ENCODE data around the gene TBCD. TPM values are rescaled to one million over a fixed set of nuclear protein-coding genes. Genes with fewer than 3 reads are reported as not detected.
"Not testable (repeated sequence)": the region's sequence is repeated elsewhere in the genome, so short reads cannot be mapped to it uniquely, and the experiment has no call there.

TBCD gene
- total RNA-seq, 1 donor from 2014 or later, result 216 TPM

DNA sequence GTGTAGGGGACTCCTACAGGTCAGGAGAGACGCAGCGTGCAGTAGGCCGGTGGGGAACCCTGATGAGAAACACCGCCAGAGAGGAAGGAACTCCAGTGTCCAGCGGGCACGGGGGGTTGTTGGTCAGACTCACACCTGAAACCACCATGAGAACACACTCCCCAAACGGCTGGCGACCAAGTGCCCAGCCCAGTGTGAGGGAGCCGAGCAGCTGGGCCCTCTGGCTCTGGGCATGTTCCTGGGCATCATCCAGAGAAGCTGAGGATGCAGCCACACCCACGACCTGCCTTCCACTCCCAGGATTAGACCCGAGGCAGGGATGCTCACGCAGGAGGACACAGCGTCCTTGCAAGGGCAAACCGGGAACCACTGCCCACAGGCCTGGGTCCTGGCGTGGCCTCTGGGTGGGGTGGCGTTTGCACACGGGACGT lies 196.2 kb downstream of the TBCD start:
- intact Hi-C loops (cut with micrococcal nuclease), result no loop called here

DNA sequence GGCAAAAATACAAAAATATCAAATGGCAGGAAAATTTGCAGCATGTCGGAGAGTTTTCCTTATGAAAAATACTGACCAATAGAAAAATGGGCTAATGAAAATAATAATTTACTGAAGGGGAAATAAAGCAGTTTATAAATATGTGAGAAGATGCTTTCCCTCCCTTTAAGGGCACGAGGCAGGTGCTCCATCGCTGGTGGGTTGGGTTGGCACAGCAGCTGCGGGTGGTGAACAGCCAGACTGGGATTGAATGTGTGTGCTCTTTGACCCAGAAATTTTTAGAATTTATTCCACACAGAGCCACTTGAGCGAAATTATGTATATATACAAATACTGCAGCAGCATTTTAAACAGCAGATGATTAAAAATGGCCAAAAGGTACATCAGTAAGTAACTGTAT lies 197.1 kb downstream of the TBCD start:
- intact Hi-C loops (cut with micrococcal nuclease), result no loop called here

DNA sequence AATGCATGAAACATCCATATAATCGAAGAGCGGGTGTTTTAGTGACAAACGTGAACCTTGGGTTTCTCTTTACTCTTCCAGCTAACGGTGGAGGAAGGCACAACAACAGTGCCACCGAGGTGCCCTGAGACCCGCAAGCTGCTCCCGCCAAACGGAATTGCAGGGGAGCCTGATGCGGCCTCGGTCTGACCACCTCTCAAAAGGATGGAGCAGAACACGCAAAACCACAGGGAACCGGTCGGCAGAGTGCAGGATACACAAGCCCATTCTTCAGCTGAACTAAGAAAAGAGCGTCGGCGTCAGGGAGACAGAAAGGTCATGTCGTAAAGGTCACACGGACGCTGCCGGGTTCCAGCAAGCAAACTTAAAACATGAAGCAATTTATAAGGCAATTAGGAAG lies 197.5 kb downstream of the TBCD start:
- intact Hi-C loops (cut with micrococcal nuclease), result no loop called here

DNA sequence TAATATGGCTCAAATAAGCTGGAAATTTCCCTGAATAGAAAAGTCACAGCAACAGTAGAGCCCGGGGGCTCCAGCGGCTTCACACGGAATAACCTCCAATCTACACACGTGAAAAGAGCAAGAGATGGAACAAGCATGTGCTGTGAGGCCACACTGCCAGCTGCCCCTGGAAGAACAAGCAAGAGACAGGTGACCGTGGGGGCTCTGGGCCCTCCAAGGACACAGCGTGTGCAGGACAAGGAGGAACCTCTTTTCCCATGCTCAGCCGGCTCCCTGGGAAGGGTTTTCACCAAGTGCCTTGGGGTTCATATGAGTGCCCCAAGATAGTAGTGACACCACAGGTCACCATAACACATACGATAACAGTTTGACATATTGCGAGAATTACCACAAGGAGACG lies 198.1 kb downstream of the TBCD start:
- intact Hi-C loops (cut with micrococcal nuclease), result no loop called here

DNA sequence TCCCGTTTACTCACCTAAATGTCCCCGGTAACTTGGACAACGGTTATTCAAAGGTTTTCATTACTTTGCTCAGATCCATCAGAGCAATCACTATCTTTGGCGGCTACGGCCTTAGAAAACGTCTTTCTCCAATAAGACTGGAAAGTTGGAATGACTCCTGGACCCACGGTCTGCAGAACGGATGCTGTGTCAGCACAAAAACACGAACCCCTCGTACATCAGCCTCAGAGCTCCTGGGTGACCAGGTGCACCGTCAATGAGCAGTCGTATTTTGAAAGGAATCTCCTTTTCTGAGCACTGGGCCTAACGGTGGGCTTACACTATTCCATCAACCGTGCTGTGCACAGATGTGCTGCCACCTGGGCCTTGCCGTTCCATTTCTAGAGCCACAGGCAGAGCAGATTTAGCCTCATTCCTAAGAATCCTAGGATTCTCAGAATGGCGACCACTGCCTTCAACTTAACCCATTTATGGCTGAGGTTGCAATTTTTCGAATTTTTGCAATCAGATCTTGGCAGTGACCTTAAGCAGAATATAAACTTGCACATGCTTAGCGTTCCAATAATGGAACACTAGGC lies 198.7 kb downstream of the TBCD start:
- intact Hi-C loops (cut with micrococcal nuclease), result no loop called here

DNA sequence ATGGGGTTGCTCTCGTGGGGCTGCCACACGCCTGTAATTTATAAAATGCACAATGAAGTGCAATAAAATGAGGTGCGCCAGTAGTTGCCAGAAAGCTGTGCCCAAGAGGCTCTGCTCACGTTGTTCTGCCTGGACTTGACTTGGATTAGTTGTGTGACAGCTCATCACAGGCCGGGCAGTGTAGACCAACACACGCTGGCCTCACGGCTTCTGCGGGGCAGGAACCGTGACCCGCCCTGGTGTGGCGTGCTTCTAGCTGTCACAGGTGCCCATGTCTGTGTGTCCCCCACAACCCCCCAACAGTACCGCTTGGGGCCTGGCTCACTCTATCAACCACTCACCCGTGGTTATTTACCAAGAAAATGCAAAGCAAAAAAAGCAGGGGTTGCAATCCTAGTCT lies 200.2 kb downstream of the TBCD start:
- intact Hi-C loops (cut with micrococcal nuclease), result no loop called here

DNA sequence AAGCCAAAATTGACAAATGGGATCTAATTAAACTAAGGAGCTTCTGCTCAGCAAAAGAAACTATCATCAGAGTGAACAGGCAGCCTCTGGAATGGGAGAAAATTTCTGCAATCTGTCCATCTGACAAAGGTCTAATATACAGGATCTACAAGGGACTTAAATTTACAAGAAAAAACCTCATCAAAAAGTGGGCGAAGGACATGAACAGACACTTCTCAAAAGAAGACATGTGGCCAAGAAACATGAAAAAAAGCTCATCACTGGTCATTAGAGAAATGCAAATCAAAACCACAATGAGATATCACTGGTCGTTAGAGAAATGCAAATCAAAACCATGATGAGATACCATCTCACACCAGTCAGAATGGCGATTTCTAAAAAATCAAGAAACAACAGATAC lies 203.2 kb downstream of the TBCD start:
- intact Hi-C loops (cut with micrococcal nuclease), result not testable (repeated sequence)

DNA sequence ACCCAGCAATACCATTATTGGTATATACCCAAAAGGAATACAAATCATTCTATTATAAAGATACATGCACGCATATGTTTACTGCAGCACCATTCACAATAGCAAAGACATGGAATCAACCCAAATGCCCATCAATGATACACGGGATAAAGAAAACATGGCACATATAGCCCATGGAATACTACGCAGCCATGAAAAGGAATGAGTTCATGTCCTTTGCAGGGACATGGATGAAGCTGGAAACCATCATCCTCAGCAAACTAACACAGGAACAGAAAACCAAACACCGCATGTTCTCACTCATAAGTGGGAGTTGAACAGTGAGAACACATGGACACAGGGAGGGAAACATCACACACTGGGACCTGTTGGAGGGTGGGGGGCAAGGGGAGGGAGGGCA lies 203.8 kb downstream of the TBCD start:
- intact Hi-C loops (cut with micrococcal nuclease), result not testable (repeated sequence)

DNA sequence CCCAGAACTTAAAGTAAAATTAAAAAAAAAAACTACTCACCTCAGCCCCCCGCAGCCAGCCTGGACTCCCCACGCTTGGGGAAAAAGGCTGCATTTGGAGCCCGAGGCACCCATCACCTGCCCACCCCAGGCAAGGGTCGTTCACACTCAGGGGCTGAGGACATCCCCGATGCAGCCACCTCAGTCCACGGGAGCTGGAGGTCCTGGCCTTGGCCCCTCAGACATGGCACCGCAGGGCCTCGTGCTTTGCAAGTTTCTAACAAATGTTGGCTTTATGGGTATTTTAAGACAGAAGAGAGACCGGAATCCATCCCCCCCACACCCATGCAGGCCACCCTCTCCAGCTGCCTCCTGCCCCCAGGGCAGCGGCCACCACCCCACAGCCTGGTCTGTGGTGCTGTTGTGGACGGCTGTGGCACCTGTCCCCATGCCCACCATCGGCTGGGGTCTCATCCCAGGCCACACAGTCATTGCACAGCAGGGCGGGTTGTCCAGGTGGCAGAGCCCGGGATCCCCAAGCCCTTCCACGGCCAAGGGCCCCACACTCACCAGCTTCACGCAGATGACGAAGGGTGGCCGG lies 204.4 kb downstream of the TBCD start:
- intact Hi-C loops (cut with micrococcal nuclease), result no loop called here

DNA sequence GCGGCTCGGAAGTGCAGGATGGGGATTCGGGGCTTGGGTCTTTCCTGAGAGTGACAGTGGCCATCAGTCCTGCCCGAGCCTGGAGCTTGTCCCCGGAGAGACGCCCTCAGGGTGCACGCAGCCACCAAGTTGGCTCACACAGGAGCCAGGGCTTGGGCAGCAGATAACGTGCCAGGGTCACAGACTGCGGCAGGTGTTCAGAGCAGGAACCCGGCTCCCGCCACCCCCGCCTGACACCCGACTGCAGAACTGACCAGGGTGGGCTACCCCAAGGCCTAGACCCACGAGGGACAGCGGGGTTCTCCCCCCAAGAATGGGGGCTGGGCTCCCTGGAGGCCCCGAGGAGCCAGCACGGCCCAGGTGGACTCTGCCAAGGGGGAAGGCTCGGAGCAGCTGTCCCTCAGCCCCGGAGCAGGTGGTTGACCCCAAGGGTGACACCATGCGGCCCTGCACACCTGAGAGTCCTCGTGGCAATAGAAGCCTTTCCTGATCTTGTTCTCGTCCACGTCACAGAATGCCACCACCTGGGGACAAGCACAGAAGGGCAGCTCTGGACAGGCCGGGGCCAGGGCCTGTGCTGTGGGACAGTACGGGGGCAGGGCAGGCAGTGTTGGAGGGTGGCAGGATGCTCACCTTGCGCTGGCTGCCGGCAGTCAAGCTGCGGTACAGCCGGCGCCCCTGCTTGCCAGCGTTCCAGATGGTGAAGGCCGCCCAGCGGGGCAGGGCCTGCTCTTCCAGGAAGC lies 205.0 kb downstream of the TBCD start:
- intact Hi-C loops (cut with micrococcal nuclease), result no loop called here

DNA sequence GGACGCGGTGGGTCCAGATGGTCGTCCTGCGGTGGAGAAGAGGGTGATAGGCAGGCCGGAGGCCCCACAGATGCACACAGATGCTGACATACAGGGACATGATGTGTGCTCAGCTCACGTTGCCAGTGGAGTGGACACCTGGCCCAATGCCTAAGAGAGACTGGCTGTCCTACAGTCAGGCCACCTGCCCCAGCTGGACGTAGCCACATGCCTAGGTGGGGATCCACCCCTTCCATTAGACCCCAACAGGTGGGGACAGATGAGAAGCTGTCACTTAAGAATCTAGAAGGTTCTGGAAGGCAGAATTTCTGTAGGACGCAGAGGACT lies 205.6 kb downstream of the TBCD start:
- intact Hi-C loops (cut with micrococcal nuclease), result no loop called here

DNA sequence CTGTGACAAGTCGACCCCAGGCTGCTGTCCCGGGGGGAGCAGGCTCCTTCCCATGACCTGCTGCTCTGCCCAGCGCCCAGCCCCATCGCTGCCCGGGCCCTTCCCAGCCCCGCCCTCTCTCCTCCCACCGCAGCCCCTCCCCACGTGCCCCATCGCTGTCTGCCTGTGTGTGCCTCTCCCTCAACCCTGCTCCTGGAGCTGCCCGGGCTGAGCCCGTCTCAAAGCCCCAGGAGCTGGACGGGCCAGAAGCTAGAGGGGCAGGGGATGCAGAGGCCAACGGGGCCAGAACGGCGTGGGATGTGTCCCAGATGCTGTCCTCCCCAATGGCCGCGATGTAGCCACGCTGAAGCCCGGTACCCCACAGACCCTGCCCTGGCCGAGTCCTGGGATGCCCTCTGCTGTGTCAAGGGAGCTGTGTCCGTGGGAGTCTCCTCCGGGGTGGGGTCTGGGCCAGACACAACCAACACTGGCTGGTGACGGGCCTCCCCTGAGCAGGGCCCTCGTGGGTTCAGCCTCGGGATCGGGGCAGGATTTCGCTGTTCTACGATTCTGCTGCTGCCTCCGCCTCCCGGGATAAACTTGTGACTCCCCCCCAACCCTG lies 206.2 kb downstream of the TBCD start:
- intact Hi-C loops (cut with micrococcal nuclease), result no loop called here

DNA sequence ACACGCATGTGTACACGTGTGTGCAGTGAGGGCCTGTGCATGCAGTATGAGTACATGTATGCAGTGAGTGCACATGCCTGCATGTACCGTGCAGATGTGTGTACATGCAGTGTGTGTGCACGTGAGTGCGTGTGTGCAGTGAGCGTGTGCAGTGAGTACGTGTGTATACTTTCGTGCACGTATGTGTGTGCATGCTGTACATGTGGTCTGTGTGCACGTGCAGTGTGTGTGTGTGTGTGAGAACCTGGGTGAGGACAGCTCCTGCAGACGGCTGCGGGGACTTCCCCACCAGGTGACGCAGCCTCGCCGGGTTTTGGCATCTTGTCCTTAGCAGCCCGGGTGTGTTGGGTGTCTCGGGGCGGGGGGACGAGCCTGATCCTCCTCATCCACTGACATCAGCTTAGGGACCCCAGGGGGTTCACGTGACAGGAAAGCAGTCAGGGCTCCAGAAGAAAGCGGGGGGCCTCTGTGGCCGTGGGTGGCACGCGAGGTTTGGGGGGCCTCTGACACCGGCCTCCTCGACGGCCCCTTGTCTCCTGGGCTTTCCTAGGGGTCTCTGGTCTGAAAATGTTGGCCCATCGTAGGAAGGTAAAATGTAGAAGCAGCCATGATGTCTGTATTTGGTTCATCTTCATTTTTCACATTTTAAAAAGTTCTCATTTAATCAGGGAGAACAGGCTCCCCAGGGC lies 207.5 kb downstream of the TBCD start:
- intact Hi-C loops (cut with micrococcal nuclease), result no loop called here

DNA sequence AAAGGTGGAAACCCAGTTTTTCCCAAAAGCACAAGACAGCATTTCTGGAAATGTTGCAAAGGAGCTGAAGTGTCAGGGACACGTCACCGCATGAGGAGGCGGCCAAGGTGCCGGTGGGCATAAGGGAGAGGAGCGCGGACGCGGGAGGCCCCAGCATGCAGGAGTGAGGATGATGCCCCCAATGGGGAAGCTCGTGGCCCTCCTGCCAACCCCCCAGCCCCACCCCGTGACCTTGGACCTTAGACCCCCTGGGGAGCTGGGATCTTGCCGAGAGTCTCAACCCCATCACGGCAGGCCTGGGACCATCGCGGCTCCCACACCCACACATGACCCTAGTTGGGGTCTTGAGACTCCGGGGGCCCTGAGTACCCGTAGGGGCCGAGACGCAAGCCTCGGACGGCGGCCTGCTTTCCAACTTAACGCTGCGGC lies 208.1 kb downstream of the TBCD start:
- intact Hi-C loops (cut with micrococcal nuclease), result loop anchor here (5.0 kb wide), 1 partner anchor 117 kb away; the partner anchor contains the start of gene METRNL

DNA sequence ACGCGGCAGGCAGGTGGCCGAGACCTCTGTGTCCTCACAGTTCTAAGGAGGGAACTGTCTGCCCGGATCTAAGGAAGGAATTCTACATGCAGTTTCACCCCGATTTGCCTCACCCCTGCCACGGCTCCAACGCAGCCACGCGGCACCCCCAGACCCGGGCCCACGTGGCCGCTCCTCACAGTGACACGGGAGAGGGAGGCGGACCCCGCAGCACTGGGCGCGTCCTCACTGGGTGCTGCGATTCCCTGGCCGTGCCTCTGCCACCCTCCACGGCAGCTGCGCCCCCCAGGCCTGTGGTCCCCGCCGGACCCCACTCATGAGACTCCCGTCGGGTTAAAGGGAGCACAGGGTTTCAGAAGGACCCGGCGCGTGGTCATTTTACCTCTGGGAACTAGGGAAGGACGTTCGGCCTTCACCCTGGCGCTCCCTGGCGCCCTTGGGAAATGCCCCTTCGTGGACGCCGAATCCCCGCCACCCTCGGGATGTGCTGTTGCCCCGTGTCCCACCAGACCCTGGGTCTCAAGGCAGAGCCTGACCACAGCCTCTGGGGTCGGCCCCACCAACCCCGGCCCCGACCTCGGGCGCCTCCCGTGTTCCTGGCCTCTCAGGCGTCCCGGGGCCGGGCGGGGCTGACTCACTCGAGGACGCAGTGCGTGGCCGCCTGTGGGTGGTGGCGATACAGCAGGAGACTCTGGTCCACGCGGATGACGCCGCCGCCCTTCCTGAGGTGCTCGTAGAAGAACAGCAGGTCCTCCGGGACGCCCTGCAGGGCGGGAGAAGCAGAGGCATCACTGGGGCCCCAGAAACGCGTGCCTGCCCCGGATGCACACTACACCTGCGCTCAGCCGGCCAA lies 208.8 kb downstream of the TBCD start:
- intact Hi-C loops (cut with micrococcal nuclease), result loop anchor here (5.0 kb wide), 1 partner anchor 117 kb away; the partner anchor contains the start of gene METRNL

DNA sequence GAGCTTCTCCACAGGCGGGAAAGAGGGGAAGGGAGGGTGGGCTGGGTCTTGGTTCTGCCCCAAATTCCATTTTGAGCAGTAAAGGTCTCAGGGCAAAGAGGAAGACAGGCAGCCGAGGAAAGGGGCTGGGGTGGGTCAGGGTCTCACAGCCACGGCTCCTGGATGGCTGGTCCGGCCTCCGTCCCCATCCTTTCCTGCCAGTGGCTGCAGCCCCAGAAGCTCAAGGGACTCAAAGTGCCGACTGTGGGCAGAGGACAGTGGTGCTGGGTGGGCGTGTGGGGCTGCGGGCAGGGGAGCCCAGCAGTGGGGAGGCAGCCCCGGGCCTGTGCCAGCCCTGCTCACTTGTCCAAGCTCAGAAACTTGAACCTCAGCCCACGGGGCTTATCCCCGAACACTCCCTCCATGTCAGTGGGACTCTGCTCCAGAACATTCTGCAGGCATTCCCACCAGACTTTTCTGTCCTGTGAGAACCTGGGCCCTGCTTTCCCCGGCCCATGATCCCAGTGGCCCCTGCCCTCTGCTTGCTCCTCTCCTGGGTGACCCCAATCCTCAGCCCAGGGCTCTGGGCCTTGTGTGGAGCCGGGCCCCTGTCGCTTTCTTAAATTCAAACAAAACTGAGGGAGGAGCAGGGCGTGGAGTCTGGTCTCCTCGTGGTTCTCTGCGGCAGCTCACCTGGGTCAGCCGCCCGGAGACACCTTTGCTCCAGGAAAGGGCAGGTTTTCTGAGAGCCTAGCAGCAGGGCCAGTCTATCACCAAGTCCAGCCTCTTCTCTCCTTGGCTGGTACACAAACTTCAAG lies 209.7 kb downstream of the TBCD start:
- intact Hi-C loops (cut with micrococcal nuclease), result loop anchor here (5.0 kb wide), 1 partner anchor 116 kb away; the partner anchor contains the start of gene METRNL

DNA sequence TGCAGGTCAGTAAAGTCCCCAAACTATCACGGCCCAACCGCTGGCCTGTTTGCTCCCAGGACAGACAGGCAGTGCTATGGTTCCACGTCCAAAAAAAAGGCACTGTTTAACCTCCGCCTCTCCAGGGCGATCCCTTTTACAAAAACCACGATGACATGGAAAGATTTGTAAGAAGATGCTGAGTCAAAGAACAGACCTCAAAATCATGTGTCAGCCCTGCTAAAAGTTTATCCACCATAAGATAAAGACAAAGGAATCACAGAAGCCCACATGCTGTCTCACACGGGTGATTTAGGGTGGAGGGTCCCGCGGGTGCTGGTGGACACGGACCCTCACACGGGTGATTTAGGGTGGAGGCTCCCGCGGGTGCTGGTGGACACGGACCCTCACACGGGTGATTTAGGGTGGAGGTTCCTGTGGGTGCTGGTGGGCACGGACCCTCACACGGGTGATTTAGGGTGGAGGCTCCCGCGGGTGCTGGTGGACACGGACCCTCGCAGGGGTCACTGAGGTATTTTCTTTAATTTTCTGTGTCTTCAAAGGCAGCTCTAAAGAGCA lies 210.4 kb downstream of the TBCD start:
- intact Hi-C loops (cut with micrococcal nuclease), result loop anchor here (5.0 kb wide), 1 partner anchor 115 kb away; the partner anchor contains the start of gene METRNL

DNA sequence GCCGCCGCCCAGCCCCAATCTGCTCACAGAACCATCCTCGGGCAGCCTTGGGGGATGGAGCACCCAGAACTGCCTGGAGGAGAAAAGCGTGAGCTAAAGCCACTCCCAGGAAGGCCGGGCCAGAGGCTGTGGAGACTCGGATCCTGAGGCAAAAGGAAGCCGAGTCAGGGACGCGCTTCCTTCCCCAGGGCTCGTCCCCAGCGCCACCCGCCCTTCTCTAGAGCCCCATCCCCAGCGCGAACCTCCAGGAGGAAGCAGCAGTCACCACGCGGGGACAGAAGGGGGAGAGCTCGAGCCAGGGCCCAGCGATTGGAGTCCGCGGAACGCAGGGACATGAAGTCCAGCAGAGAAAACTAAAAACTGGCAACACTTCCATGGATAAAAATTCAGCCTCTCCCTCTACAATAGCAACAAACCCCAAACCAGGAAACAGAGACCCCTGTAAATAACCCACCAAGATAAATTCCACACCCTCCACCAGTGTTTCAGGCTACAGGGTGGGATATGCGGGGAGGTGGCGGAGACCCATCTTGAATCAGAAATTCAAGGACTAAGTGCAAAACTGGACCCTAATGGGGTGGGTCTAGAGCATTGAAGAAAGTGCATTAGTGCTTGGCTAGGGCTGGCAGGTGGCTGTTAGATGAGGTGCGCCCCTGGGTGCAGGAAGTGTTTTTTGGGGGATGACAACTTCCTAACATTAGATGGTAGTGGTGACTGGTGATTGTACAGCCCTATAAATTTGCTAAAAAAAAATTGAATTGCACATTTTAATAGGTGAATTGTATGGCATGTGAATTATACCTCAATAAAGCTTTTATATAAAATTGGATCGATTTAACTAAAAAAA lies 211.5 kb downstream of the TBCD start:
- intact Hi-C loops (cut with micrococcal nuclease), result loop anchor here (1.0 to 5.0 kb wide), 2 partner anchors 114 to 181 kb away; partner anchors contain the start of gene METRNL
